ENCODE results near the gene RPL29. TPM values are rescaled to one million over a fixed set of nuclear protein-coding genes. Genes with fewer than 3 reads are reported as not detected.
"Not testable (repeated sequence)": the region's sequence is repeated elsewhere in the genome, so short reads cannot be mapped to it uniquely, and the experiment has no call there.

Gene RPL29
- total and polyA plus RNA-seq, 4 donors: 425 to 1,251 (median 1,217) TPM

DNA sequence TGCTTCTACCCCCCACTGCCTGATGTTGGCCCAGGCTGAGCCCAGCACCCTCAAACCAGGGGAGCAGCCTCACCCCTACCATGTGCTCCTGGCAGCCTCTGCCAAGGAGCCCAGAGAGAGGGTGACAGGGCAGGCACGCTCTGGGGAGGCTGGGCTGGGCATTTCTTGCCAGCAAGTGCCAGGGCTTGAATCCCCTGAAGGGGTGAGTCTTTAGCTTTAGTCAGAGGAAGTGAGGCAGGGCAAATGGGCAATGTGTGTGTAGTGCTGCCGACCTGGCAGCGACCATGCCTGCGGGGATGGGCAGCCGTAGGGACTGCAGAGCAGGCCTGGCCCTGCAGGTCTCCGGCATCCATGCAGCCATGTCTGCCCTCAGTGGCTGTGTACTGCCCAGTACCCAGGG lies 42.5 kb upstream of the RPL29 start:
- peak overlapping the region; percentile 15 for H3K27ac ChIP-seq (ENCODE audit: low read depth, low read length)
- H3K9me3 ChIP-seq (ENCODE audit: control insufficient read depth, insufficient read depth, low read length): no peaks in the 10 kb centered on the region
- no peak for DNase-seq (ENCODE audit: low read depth in 4 of 6, low spot score in 6 of 6)
- H3K4me1 ChIP-seq (ENCODE audit: control insufficient read depth, insufficient read depth, low read length): peaks cover 74% of the 10 kb centered on the region
- WGBS (ENCODE audit: insufficient coverage): 63% methylated on average over 6 of the region's 6 CpGs
- peaks cover 2% of the 10 kb centered on the region for H3K36me3 ChIP-seq (ENCODE audit: control insufficient read depth, insufficient read depth, low read length)
- no peaks in the 10 kb centered on the region for H3K27me3 ChIP-seq (ENCODE audit: control insufficient read depth, insufficient read depth, low read length)
- H3K4me3 ChIP-seq (ENCODE audit: low read depth, low read length): no peak overlapping the region

GRCh38 chr3:52037291-52037690 lies 41.6 kb upstream of the RPL29 start:
- H3K36me3 ChIP-seq (ENCODE audit: control insufficient read depth, insufficient read depth, low read length): peaks cover 5% of the 10 kb centered on the region
- H3K4me1 ChIP-seq (ENCODE audit: control insufficient read depth, insufficient read depth, low read length): peaks cover 83% of the 10 kb centered on the region
- H3K9me3 ChIP-seq (ENCODE audit: control insufficient read depth, insufficient read depth, low read length): no peaks in the 10 kb centered on the region
- WGBS (ENCODE audit: insufficient coverage): 100% methylated on average over 4 of the region's 4 CpGs
- H3K27ac ChIP-seq (ENCODE audit: low read depth, low read length): no peak overlapping the region
- no peaks in the 10 kb centered on the region for H3K27me3 ChIP-seq (ENCODE audit: control insufficient read depth, insufficient read depth, low read length)
- no peak for DNase-seq (ENCODE audit: low read depth in 4 of 6, low spot score in 6 of 6)
- H3K4me3 ChIP-seq (ENCODE audit: low read depth, low read length): no peak overlapping the region

- no peaks in the 10 kb centered on the region for H3K27me3 ChIP-seq (ENCODE audit: control insufficient read depth, insufficient read depth, low read length)
- H3K4me1 ChIP-seq (ENCODE audit: control insufficient read depth, insufficient read depth, low read length): peaks cover 86% of the 10 kb centered on the region
- 51% methylated on average over 4 of the region's 5 CpGs for WGBS (ENCODE audit: insufficient coverage)
- DNase-seq (ENCODE audit: low read depth in 4 of 6, low spot score in 6 of 6): no peak
- H3K4me3 ChIP-seq (ENCODE audit: low read depth, low read length): no peak overlapping the region
- no peak overlapping the region for H3K27ac ChIP-seq (ENCODE audit: low read depth, low read length)
- H3K36me3 ChIP-seq (ENCODE audit: control insufficient read depth, insufficient read depth, low read length): peaks cover 5% of the 10 kb centered on the region
- H3K9me3 ChIP-seq (ENCODE audit: control insufficient read depth, insufficient read depth, low read length): no peaks in the 10 kb centered on the region
These were observed 41.1 kb upstream of the RPL29 start for GRCh38 chr3:52036829-52037228.

DNA sequence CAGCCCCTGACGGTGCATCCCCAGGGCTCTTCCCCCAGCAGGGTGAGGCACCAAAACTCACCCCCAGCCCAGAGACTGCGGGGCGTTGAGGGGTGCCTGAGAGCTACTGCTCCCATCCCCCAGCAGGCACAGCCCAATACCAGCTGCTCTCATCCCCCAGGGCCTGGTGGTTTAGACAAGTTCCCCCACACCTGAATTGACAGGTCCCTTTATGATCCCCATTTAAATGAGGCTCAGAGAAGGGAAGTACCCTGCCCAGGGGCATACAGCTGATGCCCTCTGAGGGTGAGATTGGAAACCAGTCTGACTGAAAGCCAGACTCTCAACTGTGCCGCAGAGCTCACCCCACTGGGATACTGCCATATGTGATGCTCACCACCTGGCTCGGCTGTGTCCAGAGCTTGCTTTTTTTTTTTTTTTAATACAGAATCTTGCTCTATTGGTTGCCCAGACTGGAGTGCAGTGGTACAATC lies 40.6 kb upstream of the RPL29 start:
- H3K27ac ChIP-seq (ENCODE audit: low read depth, low read length): no peak overlapping the region
- no peaks in the 10 kb centered on the region for H3K27me3 ChIP-seq (ENCODE audit: control insufficient read depth, insufficient read depth, low read length)
- peaks cover 81% of the 10 kb centered on the region for H3K4me1 ChIP-seq (ENCODE audit: control insufficient read depth, insufficient read depth, low read length)
- peaks cover 5% of the 10 kb centered on the region for H3K36me3 ChIP-seq (ENCODE audit: control insufficient read depth, insufficient read depth, low read length)
- 66% methylated on average over 3 of the region's 5 CpGs for WGBS (ENCODE audit: insufficient coverage)
- no peaks in the 10 kb centered on the region for H3K9me3 ChIP-seq (ENCODE audit: control insufficient read depth, insufficient read depth, low read length)
- H3K4me3 ChIP-seq (ENCODE audit: low read depth, low read length): no peak overlapping the region
- peak in 1 of 6 donors; percentile 18 for DNase-seq (ENCODE audit: low read depth in 4 of 6, low spot score in 6 of 6)

DNA sequence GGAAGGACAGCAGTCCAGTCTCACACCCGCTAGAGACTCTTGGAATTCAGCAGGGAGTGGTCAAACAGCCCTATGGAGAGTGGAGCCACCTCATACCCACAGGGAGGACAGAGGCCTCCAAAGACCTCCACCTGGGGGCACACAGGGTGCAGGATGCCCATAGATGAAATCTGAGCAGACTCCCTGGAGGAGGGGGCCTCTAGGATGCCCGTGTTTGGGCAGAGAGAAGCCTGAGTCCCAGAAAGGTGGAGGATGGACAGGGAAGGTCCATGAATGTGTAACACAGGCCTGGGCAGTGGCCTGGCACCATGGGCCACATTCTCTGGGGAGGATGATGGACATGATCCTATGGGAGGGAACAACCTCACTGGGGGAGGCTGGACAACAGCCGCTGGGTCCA lies 39.0 kb upstream of the RPL29 start:
- Histone ChIP-seq H3K27me3 (ENCODE audit: control insufficient read depth, insufficient read depth, low read length) (no peaks in the 10 kb centered on the region), H3K27ac (ENCODE audit: low read depth, low read length) (no peak overlapping the region), H3K4me1 (ENCODE audit: control insufficient read depth, insufficient read depth, low read length) (peaks cover 71% of the 10 kb centered on the region), H3K9me3 (ENCODE audit: control insufficient read depth, insufficient read depth, low read length) (no peaks in the 10 kb centered on the region), H3K4me3 (ENCODE audit: low read depth, low read length) (no peak overlapping the region), H3K36me3 (ENCODE audit: control insufficient read depth, insufficient read depth, low read length) (peaks cover 5% of the 10 kb centered on the region)
- 82% methylated on average over 1 of the region's 3 CpGs for WGBS (ENCODE audit: insufficient coverage)
- DNase-seq (ENCODE audit: low read depth in 4 of 6, low spot score in 6 of 6): no peak

GRCh38 chr3:52034212-52034611 lies 38.5 kb upstream of the RPL29 start:
- no peak for DNase-seq (ENCODE audit: low read depth in 4 of 6, low spot score in 6 of 6)
- Histone ChIP-seq H3K27ac (ENCODE audit: low read depth, low read length) (no peak overlapping the region), H3K4me1 (ENCODE audit: control insufficient read depth, insufficient read depth, low read length) (peaks cover 68% of the 10 kb centered on the region), H3K9me3 (ENCODE audit: control insufficient read depth, insufficient read depth, low read length) (no peaks in the 10 kb centered on the region), H3K27me3 (ENCODE audit: control insufficient read depth, insufficient read depth, low read length) (no peaks in the 10 kb centered on the region), H3K4me3 (ENCODE audit: low read depth, low read length) (no peak overlapping the region), H3K36me3 (ENCODE audit: control insufficient read depth, insufficient read depth, low read length) (peaks cover 5% of the 10 kb centered on the region)
- 75% methylated on average over 2 of the region's 5 CpGs for WGBS (ENCODE audit: insufficient coverage)

- not testable (repeated sequence) for H3K4me3 ChIP-seq (ENCODE audit: low read depth, low read length); DNase-seq (ENCODE audit: low read depth in 4 of 6, low spot score in 6 of 6); H3K36me3 ChIP-seq (ENCODE audit: control insufficient read depth, insufficient read depth, low read length); H3K9me3 ChIP-seq (ENCODE audit: control insufficient read depth, insufficient read depth, low read length); H3K27me3 ChIP-seq (ENCODE audit: control insufficient read depth, insufficient read depth, low read length)
- Histone ChIP-seq H3K27ac (ENCODE audit: low read depth, low read length) (peak overlapping the region; percentile 78), H3K4me1 (ENCODE audit: control insufficient read depth, insufficient read depth, low read length) (peaks cover 68% of the 10 kb centered on the region)
- WGBS (ENCODE audit: insufficient coverage): 91% methylated on average over 5 of the region's 6 CpGs
These were observed 38.1 kb upstream of the RPL29 start for GRCh38 chr3:52033748-52034147.

DNA sequence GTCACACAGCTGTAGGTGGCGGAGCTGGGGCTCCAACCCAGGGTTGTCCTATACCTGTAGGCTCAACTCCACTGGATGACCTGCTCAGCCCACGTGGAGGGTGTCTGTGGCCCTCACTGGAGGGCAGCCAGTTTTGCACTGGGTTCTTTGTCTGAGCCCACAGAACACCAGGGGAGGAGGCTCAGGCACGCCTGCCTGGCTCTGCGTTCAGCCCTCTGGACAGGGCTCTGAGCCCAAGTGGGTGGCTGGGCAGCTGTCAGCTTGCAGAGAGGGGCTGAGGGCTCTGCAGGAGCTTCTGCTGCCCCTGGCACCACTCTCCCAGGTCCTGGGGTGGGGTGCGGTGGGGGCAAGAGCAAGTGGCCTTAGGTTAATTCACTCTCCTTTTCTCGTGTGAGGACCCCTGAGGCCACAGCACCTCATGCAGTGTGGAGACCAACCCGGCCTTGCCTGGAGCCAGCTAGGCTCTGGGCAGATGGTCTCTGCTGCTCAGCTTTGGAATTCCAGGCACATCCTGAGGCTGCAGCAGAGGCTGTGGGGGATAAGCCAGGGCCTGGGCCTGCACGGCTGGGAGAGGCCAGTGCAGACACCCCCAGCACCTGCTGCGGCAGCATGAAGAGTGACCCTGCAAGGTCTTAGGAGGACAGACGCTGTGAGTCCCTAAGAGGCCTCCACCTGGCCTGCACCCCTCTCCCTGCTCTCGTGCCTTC lies 37.2 kb upstream of the RPL29 start:
- Histone ChIP-seq H3K36me3 (ENCODE audit: control insufficient read depth, insufficient read depth, low read length) (peaks cover 5% of the 10 kb centered on the region), H3K9me3 (ENCODE audit: control insufficient read depth, insufficient read depth, low read length) (no peaks in the 10 kb centered on the region), H3K27ac (ENCODE audit: low read depth, low read length) (peak overlapping the region; percentile 78), H3K4me3 (ENCODE audit: low read depth, low read length) (no peak overlapping the region), H3K4me1 (ENCODE audit: control insufficient read depth, insufficient read depth, low read length) (peaks cover 67% of the 10 kb centered on the region), H3K27me3 (ENCODE audit: control insufficient read depth, insufficient read depth, low read length) (no peaks in the 10 kb centered on the region)
- peak in 3 of 6 donors; percentile 33 to 71 (median 65) for DNase-seq (ENCODE audit: low read depth in 4 of 6, low spot score in 6 of 6)
- 37% methylated on average over 10 of the region's 11 CpGs for WGBS (ENCODE audit: insufficient coverage)

GRCh38 chr3:52031896-52032295 lies 36.2 kb upstream of the RPL29 start:
- Histone ChIP-seq H3K27ac (ENCODE audit: low read depth, low read length) (no peak overlapping the region), H3K4me3 (ENCODE audit: low read depth, low read length) (no peak overlapping the region)
- WGBS (ENCODE audit: insufficient coverage): 69% methylated on average over 8 of the region's 10 CpGs

DNA sequence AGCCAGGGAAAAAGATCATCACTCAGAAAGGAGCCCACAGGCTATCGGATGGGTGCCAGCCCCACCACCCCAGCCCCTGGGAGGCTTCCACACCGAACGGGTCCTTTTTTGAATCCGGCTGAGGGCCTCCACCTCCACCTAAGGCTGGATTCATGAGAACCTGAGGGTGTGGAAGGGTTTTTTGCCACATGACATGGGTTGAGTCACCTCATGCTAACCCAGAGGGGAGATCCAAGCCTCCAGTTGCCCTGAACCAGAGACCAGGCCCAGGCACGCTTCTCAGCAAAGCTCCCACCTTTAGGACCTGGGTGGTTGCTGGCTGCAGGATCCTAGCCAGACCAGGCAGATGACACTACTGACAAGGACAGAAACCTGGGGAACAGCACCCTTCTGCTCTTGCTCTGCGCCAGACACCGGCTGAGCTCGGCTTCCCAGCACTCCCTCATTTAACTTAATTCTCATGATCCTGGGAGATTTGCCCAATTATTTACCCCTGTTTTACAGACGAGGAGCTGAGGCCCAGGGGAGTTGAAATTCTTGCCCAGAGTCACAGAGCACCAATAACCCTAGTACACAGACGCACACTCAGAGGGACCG lies 35.1 kb upstream of the RPL29 start:
- 82% methylated on average over 7 of the region's 11 CpGs for WGBS (ENCODE audit: insufficient coverage)
- peaks cover 57% of the 10 kb centered on the region for H3K4me1 ChIP-seq (ENCODE audit: control insufficient read depth, insufficient read depth, low read length)
- DNase-seq (ENCODE audit: low read depth in 4 of 6, low spot score in 6 of 6): peak in 1 of 6 donors; percentile 48
- peaks cover 5% of the 10 kb centered on the region for H3K36me3 ChIP-seq (ENCODE audit: control insufficient read depth, insufficient read depth, low read length)
- H3K27me3 ChIP-seq (ENCODE audit: control insufficient read depth, insufficient read depth, low read length): no peaks in the 10 kb centered on the region
- no peak overlapping the region for H3K4me3 ChIP-seq (ENCODE audit: low read depth, low read length)
- H3K27ac ChIP-seq (ENCODE audit: low read depth, low read length): no peak overlapping the region
- no peaks in the 10 kb centered on the region for H3K9me3 ChIP-seq (ENCODE audit: control insufficient read depth, insufficient read depth, low read length)

More at GRCh38 chr3:52031896-52032295, 36.2 kb upstream of the RPL29 start:
- H3K27me3 ChIP-seq (ENCODE audit: control insufficient read depth, insufficient read depth, low read length): no peaks in the 10 kb centered on the region
- H3K36me3 ChIP-seq (ENCODE audit: control insufficient read depth, insufficient read depth, low read length): peaks cover 5% of the 10 kb centered on the region
- H3K9me3 ChIP-seq (ENCODE audit: control insufficient read depth, insufficient read depth, low read length): no peaks in the 10 kb centered on the region
- H3K4me1 ChIP-seq (ENCODE audit: control insufficient read depth, insufficient read depth, low read length): peaks cover 57% of the 10 kb centered on the region
- no peak for DNase-seq (ENCODE audit: low read depth in 4 of 6, low spot score in 6 of 6)
